ENCODE results near the gene NFE2L2. TPM values are rescaled to one million over a fixed set of nuclear protein-coding genes. Genes with fewer than 3 reads are reported as not detected.

The NFE2L2 gene
- total RNA-seq, 3 donors from 2014 or later = 84.3 to 105 (median 99.1) TPM

- Histone ChIP-seq H3K36me3 (ENCODE audit: low read depth) (no peaks in the 10 kb centered on the region), H3K4me1 (ENCODE audit: low read depth) (no peaks in the 10 kb centered on the region), H3K4me3 (no peak overlapping the region), H3K9me3 (no peaks in the 10 kb centered on the region)
- TF ChIP-seq CTCF (IDR thresholded peaks at IDR 0.05) = no peak
- ATAC-seq (peak; percentile 14), DNase-seq (no peak)
- intact Hi-C loops (cut with DNase I, micrococcal nuclease) = no loop called here
These were observed 42.0 kb upstream of the NFE2L2 start for GRCh38 chr2:177306550-177306949.

- Histone ChIP-seq H3K9me3 (no peaks in the 10 kb centered on the region), H3K36me3 (ENCODE audit: low read depth) (no peaks in the 10 kb centered on the region), H3K4me3 (no peak overlapping the region), H3K4me1 (ENCODE audit: low read depth) (no peaks in the 10 kb centered on the region)
- no peak for ATAC-seq
- intact Hi-C loops (cut with DNase I, micrococcal nuclease) = no loop called here
- no peak for DNase-seq
- no peak for TF ChIP-seq CTCF (IDR thresholded peaks at IDR 0.05)
These were observed 39.4 kb upstream of the NFE2L2 start for GRCh38 chr2:177303939-177304338.

- Histone ChIP-seq H3K9me3 (no peaks in the 10 kb centered on the region), H3K4me1 (ENCODE audit: low read depth) (no peaks in the 10 kb centered on the region), H3K4me3 (no peak overlapping the region), H3K36me3 (ENCODE audit: low read depth) (no peaks in the 10 kb centered on the region)
- ATAC-seq = no peak
- intact Hi-C loops (cut with DNase I, micrococcal nuclease) = no loop called here
- TF ChIP-seq CTCF (IDR thresholded peaks at IDR 0.05) = no peak
- no peak for DNase-seq
These were observed 38.0 kb upstream of the NFE2L2 start for GRCh38 chr2:177302552-177302951.

GRCh38 chr2:177298191-177298590, 33.7 kb upstream of the NFE2L2 start:
- Histone ChIP-seq H3K36me3 (ENCODE audit: low read depth) (no peaks in the 10 kb centered on the region), H3K4me3 (no peak overlapping the region), H3K9me3 (no peaks in the 10 kb centered on the region), H3K4me1 (ENCODE audit: low read depth) (no peaks in the 10 kb centered on the region)
- intact Hi-C loops (cut with DNase I, micrococcal nuclease) = no loop called here
- no peak for DNase-seq
- TF ChIP-seq CTCF (IDR thresholded peaks at IDR 0.05) = no peak
- ATAC-seq = no peak

GRCh38 chr2:177296040-177296439, 31.5 kb upstream of the NFE2L2 start:
- TF ChIP-seq CTCF (IDR thresholded peaks at IDR 0.05) = no peak
- intact Hi-C loops (cut with DNase I, micrococcal nuclease) = no loop called here
- no peaks in the 10 kb centered on the region for H3K4me1 ChIP-seq (ENCODE audit: low read depth)
- no peaks in the 10 kb centered on the region for H3K9me3 ChIP-seq
- H3K36me3 ChIP-seq (ENCODE audit: low read depth) = no peaks in the 10 kb centered on the region
- DNase-seq = no peak
- peak; percentile 50 for ATAC-seq
- no peak overlapping the region for H3K4me3 ChIP-seq

GRCh38 chr2:177295484-177295883, 31.0 kb upstream of the NFE2L2 start:
- intact Hi-C loops (cut with DNase I, micrococcal nuclease) = no loop called here
- H3K4me1 ChIP-seq (ENCODE audit: low read depth) = no peaks in the 10 kb centered on the region
- no peak for DNase-seq
- H3K4me3 ChIP-seq = no peak overlapping the region
- TF ChIP-seq CTCF (IDR thresholded peaks at IDR 0.05) = no peak
- H3K36me3 ChIP-seq (ENCODE audit: low read depth) = no peaks in the 10 kb centered on the region
- no peaks in the 10 kb centered on the region for H3K9me3 ChIP-seq
- ATAC-seq = no peak

Measured in mucosa of descending colon (tissue), 3 donors.